HCT116 (cell line): Measurements from ENCODE around the gene TSPAN15. TPM values are rescaled to one million over a fixed set of nuclear protein-coding genes. Genes with fewer than 3 reads are reported as not detected.
A peak's percentile ranks its signal among the peaks of the same experiment; 100 is the strongest.

Source experiments
- ATAC-seq: fragments of 200-7000 bp; cut with Tn5 transposase; 2 replicates; pipeline ENCODE4 v1.9.1; 2020; ENCODE audit warnings: mild to moderate bottlenecking, moderate library complexity
- BruUV-seq: library from RNA; stranded (reverse); fragments of 400-500 nt; replicated peaks from 2 replicates; lab custom pipeline; 2021; lab: Mats Ljungman, UMichigan
- CTCF ChIA-PET: fragments of 300-600 bp; sonication (Branson Sonifier 250); formaldehyde crosslinking; loops from one replicate; lab custom pipeline; 2021; ENCODE audit warnings: antibody characterized with exemption; lab: Charles Lee
- POLR2A ChIA-PET: fragments of 300-600, 350-600 bp; sonication (Branson Sonifier 250); formaldehyde crosslinking; loops from one replicate; lab custom pipeline; 2021; ENCODE audit warnings: antibody characterized with exemption; lab: Charles Lee
- RAD21 ChIA-PET, 2 experiments: fragments of 300-600 bp; sonication (Branson Sonifier 250); formaldehyde crosslinking; loops; one replicate each; lab custom pipeline; 2023; ENCODE audit warnings: low total read pairs in 2 of 2; ENCODE audit not compliant: uncharacterized antibody in 2 of 2, unreplicated experiment in 2 of 2, low non-redundant PET in 1 of 2; lab: Charles Lee
- DNase-seq: peaks from one replicate; pipeline ENCODE4 v3.0.0-alpha.2; 2010; ENCODE audit warnings: low read depth, low spot score
- H2AFZ ChIP-seq: fragments of 200-600 bp; shearing (Covaris generic), sonication (generic); 2 replicates; pipeline ENCODE4 v1.6.1; 2017; ENCODE audit warnings: low read depth, mixed run types, mixed read lengths, antibody characterized with exemption, low read length; ENCODE audit not compliant: poor library complexity, severe bottlenecking
- H3K27ac ChIP-seq: 2 replicates; pipeline ENCODE4 v1.5.1; 2012; ENCODE audit warnings: low read depth, low read length
- H3K27me3 ChIP-seq: fragments of 200-600 bp; sonication (generic); 2 replicates; pipeline ENCODE4 v1.6.1; 2016; ENCODE audit warnings: mixed run types, low read length, mixed read lengths; ENCODE audit not compliant: insufficient read depth
- H3K36me3 ChIP-seq, 2 experiments: fragments of 200-500 bp in 1 of 2; fragments of 200-600 bp in 1 of 2; sonication (Bioruptor generic) in 1 of 2; sonication (generic) in 1 of 2; 2 replicates each; pipeline versions ENCODE4 v1.5.1 to v1.6.1; 2014 to 2016; ENCODE audit warnings: low read length in 2 of 2, inconsistent platforms in 1 of 2, mixed read lengths in 1 of 2, mixed run types in 1 of 2; ENCODE audit not compliant: insufficient read depth in 2 of 2, control insufficient read depth in 1 of 2
- H3K4me1 ChIP-seq, 2 experiments: fragments of 200-600 bp in 1 of 2; sonication (generic) in 1 of 2; 2 replicates each; pipeline versions ENCODE4 v1.5.1 to v1.6.1; 2012 to 2017; ENCODE audit warnings: low read length in 2 of 2, inconsistent platforms in 1 of 2, mild to moderate bottlenecking in 1 of 2, mixed read lengths in 1 of 2, mixed run types in 1 of 2, moderate library complexity in 1 of 2; ENCODE audit not compliant: insufficient read depth in 2 of 2, control insufficient read depth in 1 of 2
- H3K4me2 ChIP-seq: fragments of 200-600 bp; sonication (generic); 2 replicates; pipeline ENCODE4 v1.6.1; 2017; ENCODE audit warnings: mixed run types, low read length, mixed read lengths
- H3K4me3 ChIP-seq, 2 experiments: fragments of 200-600 bp in 1 of 2; sonication (generic) in 1 of 2; replicated peaks in 1 of 2; 2 replicates each; pipeline ENCODE4 v1.5.1; 2011 to 2016; ENCODE audit warnings: low read length in 2 of 2, control low read depth in 1 of 2, low read depth in 1 of 2, mild to moderate bottlenecking in 1 of 2, mixed read lengths in 1 of 2, mixed run types in 1 of 2
- H3K79me2 ChIP-seq: fragments of 200-600 bp; sonication (generic); 2 replicates; pipeline ENCODE4 v1.6.1; 2017; ENCODE audit warnings: mild to moderate bottlenecking, mixed run types, low read length, moderate library complexity, mixed read lengths; ENCODE audit not compliant: insufficient read depth
- H3K9ac ChIP-seq: fragments of 200-600 bp; sonication (generic); 2 replicates; pipeline ENCODE4 v1.6.1; 2016; ENCODE audit warnings: low read length, mixed read lengths
- H3K9me2 ChIP-seq: fragments of 200-600 bp; sonication (generic), shearing (Covaris generic); 2 replicates; pipeline ENCODE4 v1.6.1; 2017; ENCODE audit warnings: mixed run types, mild to moderate bottlenecking, moderate library complexity; ENCODE audit not compliant: insufficient read depth
- H3K9me3 ChIP-seq, 2 experiments: fragments of 200-500 bp in 1 of 2; fragments of 200-600 bp in 1 of 2; sonication (Bioruptor generic) in 1 of 2; sonication (generic) in 1 of 2; 2 replicates each; pipeline ENCODE4 v1.6.1; 2014 to 2017; ENCODE audit warnings: low read length in 2 of 2, mixed read lengths in 2 of 2, inconsistent platforms in 1 of 2, low read depth in 1 of 2, mild to moderate bottlenecking in 1 of 2, mixed run types in 1 of 2, moderate library complexity in 1 of 2; ENCODE audit not compliant: control insufficient read depth in 1 of 2, insufficient read depth in 1 of 2
- H4K20me1 ChIP-seq: fragments of 200-600 bp; sonication (generic), shearing (Covaris generic); 2 replicates; pipeline ENCODE4 v1.6.1; 2017; ENCODE audit warnings: mixed run types, mild to moderate bottlenecking, moderate library complexity; ENCODE audit not compliant: insufficient read depth
- CBX3 ChIP-seq: IDR thresholded peaks from 2 replicates; pipeline ENCODE4 v1.6.1; 2012; ENCODE audit warnings: low read depth
- EGR1 ChIP-seq: IDR thresholded peaks from 2 replicates; pipeline ENCODE4 v1.6.1; 2012; ENCODE audit warnings: low read depth
- ELF1 ChIP-seq: IDR thresholded peaks from 2 replicates; pipeline ENCODE4 v1.6.1; 2012; ENCODE audit warnings: low read depth, borderline replicate concordance
- FOSL1 ChIP-seq: IDR thresholded peaks from 2 replicates; pipeline ENCODE4 v1.6.1; 2012; ENCODE audit warnings: low read depth
- JUND ChIP-seq: IDR thresholded peaks from 2 replicates; pipeline ENCODE4 v1.6.1; 2012
- POLR2AphosphoS5 ChIP-seq: IDR thresholded peaks from 2 replicates; pipeline ENCODE4 v1.6.1; 2011; ENCODE audit warnings: mild to moderate bottlenecking, low read depth, low read length, moderate library complexity
- SP1 ChIP-seq: IDR thresholded peaks from 2 replicates; pipeline ENCODE4 v1.6.1; 2012; ENCODE audit warnings: low read depth
- TCF7L2 ChIP-seq: IDR thresholded peaks from 2 replicates; pipeline ENCODE4 v1.7.0; 2011; ENCODE audit warnings: borderline replicate concordance, inconsistent platforms; ENCODE audit not compliant: insufficient read depth, insufficient read length; ENCODE audit errors: extremely low read depth
- YY1 ChIP-seq: IDR thresholded peaks from 2 replicates; pipeline ENCODE4 v1.6.1; 2011; ENCODE audit warnings: low read length, low read depth, moderate library complexity, mild to moderate bottlenecking; ENCODE audit not compliant: insufficient replicate concordance; ENCODE audit errors: extremely low read depth
- intact Hi-C: fragments of 100-400 bp; cut with micrococcal nuclease; formaldehyde crosslinking; loops from 2 replicates; pipeline ENCODE4 v1.10.0; 2022
- total RNA-seq: library from RNA; stranded (reverse); gene quantifications from one replicate; pipeline ENCODE4 v1.2.1, GENCODE V29; 2021; ENCODE audit not compliant: unreplicated experiment

TSPAN15 gene
- total RNA-seq, 1 experiment from 2014 or later, result 16.0 TPM

- no peaks in the 10 kb centered on the region for H3K9me2 ChIP-seq
- ChIA-PET RAD21 (no interaction called here), POLR2A (interaction anchor here (1.1 kb wide), 1 partner anchor 11 kb away, joined by 6 read pairs; no protein-coding TSS in a partner anchor), CTCF (interaction anchor here (1.5 to 3.0 kb wide), 3 partner anchors 11 to 69 kb away, joined by 4 to 21 read pairs (median 7); partner anchors contain the start of gene TSPAN15)
- H3K27me3 ChIP-seq, result no peaks in the 10 kb centered on the region
- H3K4me1 ChIP-seq, result peaks cover 23 to 28% of the 10 kb centered on the region in 2 experiments
- H2AFZ ChIP-seq, result peak overlapping the region; percentile 97
- TSS peak; percentile 70 for BruUV-seq
- peak overlapping the region in 1 of 2 experiments; percentile 33; a peak in 3 of 4 replicates for H3K4me3 ChIP-seq
- ATAC-seq (peak; percentile 66), DNase-seq (peak; percentile 42)
- H3K27ac ChIP-seq, result peak overlapping the region; percentile 49
- TF ChIP-seq EGR1, result no peak
- peak; percentile 70 for TF ChIP-seq JUND
- peak; percentile 70; the same call in 1 of the 2 replicates for TF ChIP-seq ELF1
- peak; percentile 53; the same call in 1 of the 2 replicates for TF ChIP-seq FOSL1
- peak; percentile 70 for TF ChIP-seq SP1
- TF ChIP-seq TCF7L2, result no peak
- TF ChIP-seq CBX3, result peak; percentile 42; the same call in 1 of the 2 replicates
- no peak for TF ChIP-seq YY1
- TF ChIP-seq POLR2AphosphoS5, result peak; percentile 24
- peak overlapping the region; percentile 51 for H3K9ac ChIP-seq
- no peaks in the 10 kb centered on the region for H3K36me3 ChIP-seq
- intact Hi-C loops, result no loop called here
- peak overlapping the region; percentile 72 for H3K4me2 ChIP-seq
- no peaks in the 10 kb centered on the region for H3K9me3 ChIP-seq
- no peaks in the 10 kb centered on the region for H3K79me2 ChIP-seq
- no peaks in the 10 kb centered on the region for H4K20me1 ChIP-seq
These were observed 12.5 kb upstream of the TSPAN15 start for GRCh38 chr10:69438536-69439349.
